OCI-LY3 (cell line): Measurements from ENCODE around the gene DAB1.

Source experiments
- H2AFZ ChIP-seq: fragments of 200-600, 300-600 bp; shearing (Covaris generic); 2 replicates; pipeline ENCODE4 v1.6.0; 2014; ENCODE audit warnings: antibody characterized with exemption, low read depth, low read length
- H3K27ac ChIP-seq: fragments of 200-600, 300-600 bp; sonication (generic); 2 replicates; pipeline ENCODE4 v1.5.1; 2014; ENCODE audit warnings: mild to moderate bottlenecking, low read length, moderate library complexity, mixed read lengths
- H3K27me3 ChIP-seq: fragments of 200-600, 300-600 bp; sonication (generic); 2 replicates; pipeline ENCODE4 v1.6.1; 2014; ENCODE audit warnings: low read depth, low read length, mixed read lengths
- H3K36me3 ChIP-seq: fragments of 200-600, 300-600 bp; sonication (generic); replicated peaks from 2 replicates; pipeline ENCODE3; 2014; ENCODE audit warnings: low read depth, low read length, mixed read lengths
- H3K4me1 ChIP-seq: fragments of 300-600, 200-600 bp; sonication (generic); 2 replicates; pipeline ENCODE4 v1.6.1; 2014; ENCODE audit warnings: low read length, mixed read lengths
- H3K4me2 ChIP-seq: fragments of 200-600, 300-600 bp; sonication (generic); 2 replicates; pipeline ENCODE4 v1.6.1; 2014; ENCODE audit warnings: low read length, mixed read lengths
- H3K4me3 ChIP-seq: fragments of 300-600, 200-600 bp; sonication (generic); 2 replicates; pipeline ENCODE4 v1.5.1; 2014; ENCODE audit warnings: antibody characterized with exemption, mild to moderate bottlenecking, low read length, moderate library complexity
- H3K79me2 ChIP-seq: fragments of 300-600, 200-600 bp; shearing (Covaris generic); 2 replicates; pipeline ENCODE4 v1.6.1; 2014; ENCODE audit warnings: mild to moderate bottlenecking, low read length, mixed read lengths
- H3K9ac ChIP-seq: fragments of 300-600, 200-600 bp; shearing (Covaris generic); 2 replicates; pipeline ENCODE4 v1.6.0; 2014; ENCODE audit warnings: mild to moderate bottlenecking, low read length, moderate library complexity
- H3K9me3 ChIP-seq: fragments of 200-600, 300-600 bp; shearing (Covaris generic); 2 replicates; pipeline ENCODE4 v1.6.1; 2014; ENCODE audit warnings: low read length, mixed read lengths; ENCODE audit not compliant: insufficient read depth
- H4K20me1 ChIP-seq: fragments of 200-600, 300-600 bp; sonication (generic); 2 replicates; pipeline ENCODE4 v1.6.1; 2016; ENCODE audit warnings: low read length, mixed read lengths; ENCODE audit not compliant: insufficient read depth
- EZH2phosphoT487 ChIP-seq: fragments of 200-600 bp; shearing (Covaris generic); IDR thresholded peaks from 2 replicates; pipeline ENCODE4 v1.6.1; 2018; ENCODE audit warnings: antibody characterized with exemption, mixed run types, low read depth
- TF ChIP-seq, protein P1 (sequence below): fragments of 200-600, 300-600 bp; sonication (generic); IDR thresholded peaks from 2 replicates; pipeline ENCODE4 v1.5.1; 2014; ENCODE audit warnings: antibody characterized with exemption, low read length, low read depth

Gene DAB1

DNA sequence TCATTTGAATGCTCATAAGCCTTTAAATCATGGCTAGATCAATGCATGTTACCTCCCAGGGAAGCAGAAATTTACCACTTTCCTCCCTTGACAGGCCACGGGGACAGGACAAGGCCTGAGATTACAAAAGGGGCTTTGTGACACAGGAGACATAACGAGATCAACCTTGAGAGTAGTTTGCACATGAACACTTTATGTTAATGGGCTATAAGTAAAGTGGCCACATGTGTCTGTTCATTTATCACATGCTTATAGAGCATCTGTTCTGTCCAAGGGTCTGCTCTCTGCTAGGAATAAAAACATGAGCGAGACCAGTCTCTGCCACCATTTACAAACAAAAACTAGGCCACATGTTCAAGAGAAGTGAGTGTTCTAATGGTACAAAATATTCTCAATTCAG is 314.0 kb downstream of the DAB1 start:
- Histone ChIP-seq H3K27me3 (no peaks in the 10 kb centered on the region), H2AFZ (no peak overlapping the region)

DNA sequence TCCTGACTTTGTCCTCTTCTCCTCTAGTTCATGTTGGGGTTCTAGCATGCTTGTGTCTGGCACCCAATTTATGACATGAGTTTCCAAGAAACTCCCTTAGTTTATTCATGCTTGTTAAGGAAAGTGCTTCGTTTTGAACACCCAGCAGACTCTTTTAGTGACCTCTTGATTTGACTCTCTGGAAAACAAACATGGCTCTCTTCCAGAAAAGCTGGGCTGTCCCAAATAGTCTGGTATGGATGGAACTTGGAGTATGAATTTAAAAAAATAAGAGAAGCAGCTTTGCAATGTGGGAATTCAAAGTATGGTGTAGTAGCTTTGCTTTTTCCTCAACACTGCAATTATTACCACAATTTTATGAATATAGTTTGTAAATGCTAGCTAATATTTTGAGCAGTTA is 314.6 kb downstream of the DAB1 start:
- Histone ChIP-seq H3K27ac (no peak overlapping the region), H4K20me1 (no peaks in the 10 kb centered on the region), H3K36me3 (no peaks in the 10 kb centered on the region), H3K9ac (no peak overlapping the region), H3K4me2 (no peak overlapping the region), H3K79me2 (no peaks in the 10 kb centered on the region), H3K4me1 (no peaks in the 10 kb centered on the region), H3K9me3 (no peaks in the 10 kb centered on the region), H3K4me3 (no peak overlapping the region), H3K27me3 (no peaks in the 10 kb centered on the region), H2AFZ (no peak overlapping the region)
- TF ChIP-seq, protein P1, sequence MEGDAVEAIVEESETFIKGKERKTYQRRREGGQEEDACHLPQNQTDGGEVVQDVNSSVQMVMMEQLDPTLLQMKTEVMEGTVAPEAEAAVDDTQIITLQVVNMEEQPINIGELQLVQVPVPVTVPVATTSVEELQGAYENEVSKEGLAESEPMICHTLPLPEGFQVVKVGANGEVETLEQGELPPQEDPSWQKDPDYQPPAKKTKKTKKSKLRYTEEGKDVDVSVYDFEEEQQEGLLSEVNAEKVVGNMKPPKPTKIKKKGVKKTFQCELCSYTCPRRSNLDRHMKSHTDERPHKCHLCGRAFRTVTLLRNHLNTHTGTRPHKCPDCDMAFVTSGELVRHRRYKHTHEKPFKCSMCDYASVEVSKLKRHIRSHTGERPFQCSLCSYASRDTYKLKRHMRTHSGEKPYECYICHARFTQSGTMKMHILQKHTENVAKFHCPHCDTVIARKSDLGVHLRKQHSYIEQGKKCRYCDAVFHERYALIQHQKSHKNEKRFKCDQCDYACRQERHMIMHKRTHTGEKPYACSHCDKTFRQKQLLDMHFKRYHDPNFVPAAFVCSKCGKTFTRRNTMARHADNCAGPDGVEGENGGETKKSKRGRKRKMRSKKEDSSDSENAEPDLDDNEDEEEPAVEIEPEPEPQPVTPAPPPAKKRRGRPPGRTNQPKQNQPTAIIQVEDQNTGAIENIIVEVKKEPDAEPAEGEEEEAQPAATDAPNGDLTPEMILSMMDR = no peak
- no peak for TF ChIP-seq EZH2phosphoT487

More for the DNA sequence above, 314.0 kb downstream of the DAB1 start:
- Histone ChIP-seq H3K79me2 (no peaks in the 10 kb centered on the region), H3K36me3 (no peaks in the 10 kb centered on the region), H3K4me2 (no peak overlapping the region), H3K27ac (no peak overlapping the region), H3K9ac (no peak overlapping the region), H3K9me3 (no peaks in the 10 kb centered on the region), H4K20me1 (no peaks in the 10 kb centered on the region), H3K4me1 (no peaks in the 10 kb centered on the region), H3K4me3 (no peak overlapping the region)
- TF ChIP-seq, protein P1 = no peak
- TF ChIP-seq EZH2phosphoT487 = no peak

DNA sequence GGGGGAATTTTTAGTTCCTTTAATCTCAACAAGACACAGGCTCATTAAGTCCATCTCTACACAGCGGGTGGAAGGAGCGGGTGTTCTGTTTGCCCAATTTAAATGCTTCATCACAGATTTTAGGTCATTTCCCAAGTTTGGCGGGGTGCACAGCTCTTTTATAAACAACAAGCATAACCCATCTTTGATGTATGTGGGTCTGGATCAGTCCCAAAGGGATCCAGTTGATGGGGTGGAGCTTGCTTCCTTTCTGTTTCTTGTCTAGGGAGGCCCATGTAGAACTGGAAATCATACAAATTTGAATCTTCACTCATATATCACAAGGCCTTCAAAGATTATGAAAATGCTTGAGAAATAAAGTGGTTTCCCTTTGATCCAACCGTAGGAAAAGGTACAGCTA is 317.6 kb downstream of the DAB1 start:
- no peak for TF ChIP-seq EZH2phosphoT487
- TF ChIP-seq, protein P1 = no peak
- no peaks in the 10 kb centered on the region for H3K27me3 ChIP-seq

DNA sequence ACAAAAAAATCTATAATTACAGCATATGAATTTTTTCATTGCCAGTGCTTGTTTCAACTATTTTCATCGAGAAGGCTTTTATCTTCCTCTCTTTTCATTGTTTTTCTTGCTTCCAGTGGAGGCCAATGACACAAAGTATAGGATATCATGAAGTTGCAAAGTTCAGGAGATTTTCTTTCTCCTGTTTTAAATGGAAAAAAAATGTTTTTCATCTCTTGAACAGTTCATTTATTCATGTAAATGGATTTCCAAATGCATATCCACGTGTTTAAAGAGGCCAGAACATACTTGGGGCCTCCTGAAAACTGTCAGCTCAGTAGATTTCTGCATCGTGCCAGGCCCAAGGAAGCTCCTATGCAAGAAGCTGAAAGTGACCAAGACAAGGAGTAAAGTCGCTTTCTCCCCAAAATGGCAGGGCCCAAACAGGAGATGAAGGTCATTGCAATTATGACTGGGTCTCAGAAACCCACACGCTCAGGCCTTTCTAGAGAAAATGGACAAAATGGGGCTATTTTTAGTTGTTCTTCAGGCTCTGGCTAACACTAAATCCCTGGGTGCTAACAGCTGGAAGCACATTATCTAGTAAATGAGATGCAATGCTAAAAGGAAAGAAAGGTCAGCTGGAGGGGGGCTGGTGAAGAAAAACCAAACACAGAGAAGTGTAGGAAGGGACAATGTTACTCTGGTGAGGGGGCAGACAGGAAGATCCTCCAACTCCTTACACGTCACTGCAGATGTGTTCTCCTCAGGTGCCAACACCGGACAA is 321.1 kb downstream of the DAB1 start:
- H3K4me3 ChIP-seq = no peak overlapping the region

More for the DNA sequence above, 317.6 kb downstream of the DAB1 start:
- Histone ChIP-seq H3K27ac (no peak overlapping the region), H2AFZ (no peak overlapping the region), H3K4me2 (no peak overlapping the region), H3K36me3 (no peaks in the 10 kb centered on the region), H3K9ac (no peak overlapping the region), H3K4me1 (no peaks in the 10 kb centered on the region), H3K9me3 (no peaks in the 10 kb centered on the region), H3K79me2 (no peaks in the 10 kb centered on the region), H4K20me1 (no peaks in the 10 kb centered on the region), H3K4me3 (no peak overlapping the region)

More for the DNA sequence above, 321.1 kb downstream of the DAB1 start:
- Histone ChIP-seq H3K9ac (no peak overlapping the region), H4K20me1 (no peaks in the 10 kb centered on the region), H3K4me2 (no peak overlapping the region), H3K79me2 (no peaks in the 10 kb centered on the region), H2AFZ (no peak overlapping the region), H3K9me3 (no peaks in the 10 kb centered on the region), H3K4me1 (no peaks in the 10 kb centered on the region), H3K27ac (no peak overlapping the region), H3K36me3 (no peaks in the 10 kb centered on the region), H3K27me3 (no peaks in the 10 kb centered on the region)
- no peak for TF ChIP-seq EZH2phosphoT487
- TF ChIP-seq, protein P1 = no peak
